Activated CD8-positive, alpha-beta memory T cell treated with anti-CD3 and anti-CD28 coated beads for 48 hours (primary cell): ENCODE data around the gene CCDC182.

ENCODE experiments used
- DNase-seq, 3 experiments: peaks; one replicate each; pipeline ENCODE4 v3.0.0-alpha.2; 2020; ENCODE audit warnings: low read depth in 2 of 3, low spot score in 2 of 3

CCDC182 gene

GRCh38 chr17:57757735-57758134, 12.6 kb upstream of the CCDC182 start:
- DNase-seq: no peak

DNA sequence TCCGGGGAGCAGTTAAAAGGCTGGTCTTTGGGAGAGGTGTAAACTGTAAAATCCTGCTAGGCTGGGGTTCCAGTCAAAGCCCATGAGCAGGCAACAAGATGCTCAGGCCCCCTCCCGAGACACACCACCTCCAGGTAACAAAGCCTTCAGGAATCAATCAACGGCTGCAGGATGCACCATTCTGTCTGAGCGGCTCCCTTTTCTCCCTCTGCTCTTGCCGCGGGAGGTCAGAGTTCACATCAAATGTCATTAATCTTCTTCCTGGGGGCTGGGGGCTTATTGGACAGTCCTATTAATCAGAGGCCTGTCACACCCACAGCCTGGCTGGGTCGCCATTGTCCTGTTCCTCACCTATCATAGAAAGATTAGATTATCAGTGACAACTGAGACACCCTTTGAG, 11.9 kb upstream of the CCDC182 start:
- no peak for DNase-seq

DNA sequence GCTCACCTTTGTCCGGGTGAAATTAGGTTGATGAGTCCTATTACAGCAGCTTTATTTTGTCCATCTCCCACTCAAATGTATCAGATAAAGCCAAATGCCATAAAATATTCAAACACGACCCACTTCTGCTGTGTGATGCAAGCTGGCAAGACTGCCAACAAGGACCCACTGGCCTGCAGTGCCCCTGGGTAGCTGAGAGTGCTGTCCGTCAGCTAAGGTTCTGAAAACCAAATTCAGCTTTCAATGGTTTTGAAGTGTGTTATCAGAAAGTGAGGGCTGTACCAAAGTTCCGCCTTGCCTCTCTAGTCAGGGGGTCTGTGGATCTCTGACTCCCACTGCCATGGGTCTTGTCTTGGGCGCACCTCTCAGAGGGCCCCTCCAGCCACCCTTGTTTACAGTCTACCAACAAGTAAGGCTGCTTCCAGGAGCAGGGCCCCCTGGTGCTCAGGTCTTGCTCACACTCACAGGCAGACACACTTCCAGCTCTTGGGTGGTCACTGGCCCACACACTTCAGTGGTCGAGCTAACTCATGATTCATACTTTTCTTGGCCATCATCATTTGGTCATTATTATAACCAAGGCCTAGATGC, 10.5 kb upstream of the CCDC182 start:
- DNase-seq: no peak

GRCh38 chr17:57752031-57752905, 7.2 kb upstream of the CCDC182 start:
- DNase-seq: no peak

DNA sequence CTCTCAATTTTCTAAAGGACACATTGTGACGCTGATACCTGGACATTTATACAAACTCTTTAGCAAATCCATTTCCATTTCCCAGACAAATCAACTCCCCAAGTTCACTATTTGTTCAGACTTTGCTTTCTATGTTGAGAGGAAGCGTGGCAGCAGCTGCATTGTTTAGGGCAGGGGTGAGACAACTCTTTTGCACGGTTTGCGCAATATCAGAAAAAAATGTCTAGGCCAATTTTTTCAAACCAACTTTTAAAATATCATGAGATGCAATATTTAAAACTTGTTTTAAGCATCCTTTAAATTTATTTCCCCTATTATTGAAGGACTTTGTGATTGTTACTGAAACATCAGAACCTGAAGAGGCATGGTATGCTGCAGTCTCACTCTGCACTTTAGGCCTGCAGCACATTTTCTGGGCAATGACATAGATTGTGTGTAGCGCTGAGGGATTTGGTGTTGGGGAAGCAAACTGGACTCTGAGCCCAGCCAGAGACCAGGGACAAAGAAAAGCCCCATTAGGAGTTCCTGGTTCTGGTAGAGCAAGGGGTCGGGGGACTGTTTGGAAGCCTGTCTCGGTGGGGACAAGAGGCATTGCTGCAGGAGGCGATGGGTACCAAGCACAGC, 6.4 kb upstream of the CCDC182 start:
- DNase-seq: no peak

GRCh38 chr17:57750895-57751294, 5.8 kb upstream of the CCDC182 start:
- no peak for DNase-seq

DNA sequence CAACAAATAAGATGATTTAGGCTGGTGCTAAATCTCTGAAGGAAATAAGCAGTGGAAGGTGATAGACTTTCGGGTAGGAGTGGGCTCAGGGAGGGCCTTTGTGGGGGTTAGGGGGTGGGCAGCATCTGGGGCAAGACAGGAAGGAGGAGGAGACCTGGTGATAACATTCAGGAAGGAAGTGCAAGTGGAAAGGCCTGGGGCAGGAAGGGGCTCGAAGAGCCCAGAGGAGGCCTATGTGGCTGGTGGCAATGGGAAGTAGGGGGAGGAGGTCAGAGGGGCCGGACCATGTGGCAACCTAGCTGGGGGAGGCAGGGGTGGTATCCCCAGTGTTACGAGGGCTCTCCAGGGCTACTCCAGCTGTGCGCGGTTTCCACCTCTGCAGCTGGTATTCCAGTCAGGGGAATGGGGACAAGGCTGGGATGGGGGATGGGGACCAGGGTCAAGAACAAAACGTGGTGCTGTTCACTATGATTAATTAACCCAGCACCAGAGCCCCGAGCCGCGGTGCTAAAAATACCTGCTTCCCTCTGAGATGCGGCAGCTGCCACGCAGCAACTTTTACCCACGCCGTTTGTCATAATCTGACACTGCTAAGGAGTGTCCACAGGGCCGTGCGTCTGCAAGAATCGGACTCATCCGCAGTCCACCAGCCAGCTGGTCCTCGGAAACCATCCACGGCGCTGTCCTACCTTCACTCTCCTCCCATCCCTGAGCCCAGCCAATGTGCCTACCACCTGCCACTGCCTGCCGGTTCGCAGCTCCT, 5.2 kb upstream of the CCDC182 start:
- DNase-seq: no peak

DNA sequence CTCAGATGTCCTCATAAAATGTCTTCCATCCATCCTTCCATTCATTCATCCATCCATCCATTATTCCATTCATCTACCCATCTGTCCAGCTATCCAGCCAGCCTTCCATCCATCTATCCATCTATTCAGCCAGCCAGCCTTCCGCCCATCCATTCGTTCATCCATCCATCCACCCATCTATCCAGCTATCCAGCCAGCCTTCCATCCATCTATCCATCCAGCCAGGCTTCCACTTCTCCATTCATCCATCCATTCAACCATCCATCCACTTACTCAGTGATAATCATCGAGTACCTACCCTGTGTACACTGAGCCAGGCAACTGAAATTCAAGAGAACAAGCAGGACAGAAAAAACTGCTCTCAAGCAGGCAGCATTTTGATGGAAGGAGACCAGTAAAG, 4.6 kb upstream of the CCDC182 start:
- no peak for DNase-seq

GRCh38 chr17:57747221-57748017, 2.3 kb upstream of the CCDC182 start:
- DNase-seq: no peak

- no peak for DNase-seq
Measured at GRCh38 chr17:57746221-57746620, 1.1 kb upstream of the CCDC182 start.

GRCh38 chr17:57744195-57745170, 616 bp downstream of the CCDC182 start:
- DNase-seq: no peak

- no peak for DNase-seq
Measured at GRCh38 chr17:57740235-57740528, 4.9 kb downstream of the CCDC182 start.

- DNase-seq: no peak
Measured at GRCh38 chr17:57739402-57740234, 5.5 kb downstream of the CCDC182 start.

GRCh38 chr17:57737450-57737849, 7.6 kb downstream of the CCDC182 start:
- no peak for DNase-seq

DNA sequence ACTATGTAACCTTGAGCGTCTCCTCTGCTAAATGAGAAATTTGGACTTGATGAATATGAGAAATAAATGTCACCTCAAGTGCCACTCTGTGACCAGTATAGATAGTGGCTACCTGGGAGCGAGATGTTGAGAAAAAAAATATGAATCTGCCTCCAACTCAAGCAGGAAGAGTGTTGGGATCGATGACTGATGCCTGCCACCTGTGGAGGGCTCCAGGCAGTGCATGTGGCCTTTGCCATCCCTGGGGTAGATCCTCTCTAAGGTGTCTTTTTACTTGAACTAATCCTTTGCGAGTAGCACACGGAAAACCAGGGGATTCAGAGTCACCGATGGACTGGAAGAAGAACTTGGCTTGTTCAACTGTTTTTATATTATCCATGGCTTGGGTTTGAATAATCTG, 9.4 kb downstream of the CCDC182 start:
- no peak for DNase-seq

GRCh38 chr17:57735230-57735629, 9.9 kb downstream of the CCDC182 start:
- no peak for DNase-seq

DNA sequence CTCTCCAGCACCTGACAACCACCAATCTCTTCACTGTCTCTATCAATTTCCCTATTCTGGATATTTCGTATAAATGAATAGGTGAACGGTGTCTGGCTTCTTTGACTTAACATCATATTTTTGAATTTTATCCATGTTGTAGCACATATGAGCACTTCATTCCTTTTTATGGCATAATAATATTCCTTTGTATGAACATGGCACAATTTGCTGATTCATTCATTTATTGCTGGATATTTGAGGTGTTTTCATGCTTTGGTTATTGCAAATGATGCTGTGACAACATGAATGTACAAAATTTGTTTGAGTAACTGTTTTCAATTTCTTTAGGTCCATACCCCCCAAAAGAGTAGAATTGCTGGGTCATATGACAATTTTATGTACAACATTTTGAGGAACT, 12.0 kb downstream of the CCDC182 start:
- no peak for DNase-seq

DNA sequence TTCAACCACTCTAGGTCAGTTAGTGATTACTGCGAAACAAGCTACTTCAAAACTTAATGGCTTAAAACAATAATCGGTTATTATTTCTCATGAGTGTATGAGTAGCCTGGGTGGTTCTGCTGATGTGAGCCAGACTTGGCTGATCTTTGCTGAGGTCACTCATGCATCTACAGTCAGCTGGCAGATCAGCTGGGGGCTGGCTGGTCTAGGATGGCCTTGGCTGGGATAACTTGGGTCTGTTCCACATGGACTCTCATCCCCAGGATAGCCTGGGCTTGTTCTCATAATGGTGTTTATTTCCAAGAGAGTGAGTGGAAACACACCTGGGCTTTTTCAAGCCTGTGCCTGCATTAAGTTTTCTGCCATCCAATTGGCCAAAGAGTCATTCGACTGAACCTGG, 13.0 kb downstream of the CCDC182 start:
- no peak for DNase-seq
